Measurements from ENCODE around the gene ANKRD6. TPM values are rescaled to one million over a fixed set of nuclear protein-coding genes. Genes with fewer than 3 reads are reported as not detected.

Gene ANKRD6
- total RNA-seq, 1 donor from 2014 or later, result 4.7 TPM

GRCh38 chr6:89412071-89413005, 20.6 kb upstream of the ANKRD6 start, which contains the start of gene RRAGD:
Gene RRAGD (minus strand): TSS chr6:89412273. CDS start chr6:89411993, 280 bp downstream.
- DNase-seq (ENCODE audit: low read depth, low spot score), result no peak

GRCh38 chr6:89413006-89413400, 19.9 kb upstream of the ANKRD6 start:
- DNase-seq (ENCODE audit: low read depth, low spot score), result no peak

GRCh38 chr6:89414215-89414614, 18.7 kb upstream of the ANKRD6 start:
- DNase-seq (ENCODE audit: low read depth, low spot score), result no peak

GRCh38 chr6:89415185-89415584, 17.8 kb upstream of the ANKRD6 start:
- DNase-seq (ENCODE audit: low read depth, low spot score), result no peak

- DNase-seq (ENCODE audit: low read depth, low spot score), result no peak
These were observed 16.2 kb upstream of the ANKRD6 start for GRCh38 chr6:89416796-89417195.

- no peak for DNase-seq (ENCODE audit: low read depth, low spot score)
These were observed 2.6 kb upstream of the ANKRD6 start for GRCh38 chr6:89430201-89430962.

GRCh38 chr6:89433252-89434149, 549 bp downstream of the ANKRD6 start:
- no peak for DNase-seq (ENCODE audit: low read depth, low spot score)

- DNase-seq (ENCODE audit: low read depth, low spot score), result no peak
These were observed 1.2 kb downstream of the ANKRD6 start for GRCh38 chr6:89434150-89434499.

- DNase-seq (ENCODE audit: low read depth, low spot score), result no peak
These were observed 2.0 kb downstream of the ANKRD6 start for GRCh38 chr6:89434954-89435353.

- DNase-seq (ENCODE audit: low read depth, low spot score), result no peak
These were observed 3.3 kb downstream of the ANKRD6 start for GRCh38 chr6:89436226-89436625.

- DNase-seq (ENCODE audit: low read depth, low spot score), result no peak
These were observed 5.3 kb downstream of the ANKRD6 start for GRCh38 chr6:89438248-89438647.

- DNase-seq (ENCODE audit: low read depth, low spot score), result no peak
These were observed 6.1 kb downstream of the ANKRD6 start for GRCh38 chr6:89439014-89439413.

- no peak for DNase-seq (ENCODE audit: low read depth, low spot score)
These were observed 7.2 kb downstream of the ANKRD6 start for GRCh38 chr6:89440200-89440599.

- no peak for DNase-seq (ENCODE audit: low read depth, low spot score)
These were observed 10.7 kb downstream of the ANKRD6 start for GRCh38 chr6:89443658-89444057.

- DNase-seq (ENCODE audit: low read depth, low spot score), result no peak
These were observed 16.2 kb downstream of the ANKRD6 start for GRCh38 chr6:89449193-89449592.

GRCh38 chr6:89452281-89452680, 19.3 kb downstream of the ANKRD6 start:
- no peak for DNase-seq (ENCODE audit: low read depth, low spot score)

GRCh38 chr6:89454300-89454699, 21.3 kb downstream of the ANKRD6 start:
- DNase-seq (ENCODE audit: low read depth, low spot score), result no peak

- no peak for DNase-seq (ENCODE audit: low read depth, low spot score)
These were observed 25.8 kb downstream of the ANKRD6 start for GRCh38 chr6:89458704-89459103.

- DNase-seq (ENCODE audit: low read depth, low spot score), result no peak
These were observed 26.5 kb downstream of the ANKRD6 start for GRCh38 chr6:89459501-89459900.

GRCh38 chr6:89460713-89461112, 27.8 kb downstream of the ANKRD6 start:
- no peak for DNase-seq (ENCODE audit: low read depth, low spot score)

GRCh38 chr6:89462503-89462902, 29.6 kb downstream of the ANKRD6 start:
- DNase-seq (ENCODE audit: low read depth, low spot score), result no peak

Data from pulmonary artery endothelial cell (primary cell).